ENCODE measurements around the gene RUFY1. TPM values are rescaled to one million over a fixed set of nuclear protein-coding genes. Genes with fewer than 3 reads are reported as not detected.
A peak's percentile ranks its signal among the peaks of the same experiment; 100 is the strongest.
"Not testable (repeated sequence)": the region's sequence is repeated elsewhere in the genome, so short reads cannot be mapped to it uniquely, and the experiment has no call there.

RUFY1 gene
- total RNA-seq, 1 donor from 2014 or later, result 85.2 TPM

DNA sequence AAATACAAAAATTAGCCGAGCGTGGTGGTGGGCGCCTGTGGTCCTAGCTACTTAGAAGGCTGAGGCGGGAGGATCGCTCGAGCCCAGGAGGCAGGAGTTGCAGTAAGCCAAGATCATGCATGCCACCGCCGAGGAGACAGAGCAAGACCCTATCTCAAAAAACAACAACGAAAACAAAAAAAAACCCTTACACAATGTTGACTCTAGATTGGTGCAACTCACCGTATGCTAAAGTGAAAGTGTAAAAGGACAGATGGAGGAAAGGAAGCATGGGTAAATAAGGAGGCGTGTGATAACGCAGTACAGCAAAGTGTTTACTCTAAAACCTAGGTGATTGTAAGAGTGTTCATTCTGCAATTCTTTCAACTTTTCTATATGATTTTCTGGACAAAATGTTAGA lies 15.9 kb upstream of the RUFY1 start:
- no peak for DNase-seq (ENCODE audit: low read depth)

DNA sequence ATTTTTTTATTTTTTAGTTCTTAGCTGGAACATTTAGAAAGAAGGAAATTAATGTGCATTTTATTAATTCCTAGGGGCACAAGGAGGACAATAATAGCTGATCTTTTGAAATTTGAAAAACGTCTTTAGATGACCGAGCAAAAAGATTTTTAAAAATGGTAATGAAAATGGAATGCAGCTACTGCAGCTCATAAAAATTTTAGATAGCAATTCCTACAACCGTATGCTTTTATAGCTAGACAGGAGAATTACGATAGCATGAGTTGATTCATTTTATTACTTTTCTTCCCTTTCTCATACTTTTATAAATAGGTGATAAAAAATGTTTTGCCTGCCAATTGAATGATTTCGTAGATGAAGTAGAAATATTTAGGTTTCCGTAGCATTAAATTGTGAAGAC lies 13.7 kb upstream of the RUFY1 start:
- no peak for DNase-seq (ENCODE audit: low read depth)

DNA sequence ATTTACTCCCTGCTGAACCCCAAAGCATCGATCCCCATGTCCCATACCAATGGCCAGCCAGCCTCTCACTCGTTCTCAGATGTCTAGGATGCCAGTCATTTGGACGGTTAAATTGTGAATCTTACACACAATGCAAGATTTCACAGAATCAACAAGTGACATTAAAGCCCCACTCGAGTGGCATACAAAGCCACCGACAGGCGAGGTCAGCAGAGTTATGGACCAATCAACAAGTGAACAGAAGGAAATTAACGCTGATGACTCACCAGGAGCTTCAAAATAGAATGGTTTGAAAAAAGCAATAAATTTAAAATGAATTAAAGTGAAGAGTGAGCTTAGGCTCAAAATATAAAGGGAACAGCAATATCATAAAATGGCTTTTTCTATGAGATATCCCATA lies 8.2 kb upstream of the RUFY1 start:
- DNase-seq (ENCODE audit: low read depth), result no peak

DNA sequence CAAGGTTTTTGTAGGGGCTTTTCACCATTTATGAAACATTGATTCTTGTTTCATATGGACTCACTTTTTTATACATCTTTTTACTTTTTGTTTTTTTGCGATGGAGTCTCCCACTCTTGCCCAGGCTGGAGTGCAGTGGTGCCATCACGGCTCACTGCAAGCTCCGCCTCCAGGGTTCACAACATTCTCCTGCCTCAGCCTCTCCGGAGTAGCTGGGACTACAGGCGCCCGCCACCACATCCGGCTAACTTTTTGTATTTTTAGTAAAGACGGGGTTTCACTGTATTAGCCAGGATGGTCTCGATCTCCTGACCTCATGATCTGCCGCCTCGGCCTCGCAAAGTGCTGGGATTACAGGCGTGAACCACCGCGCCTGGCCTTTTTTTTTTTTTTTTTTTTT lies 7.1 kb upstream of the RUFY1 start:
- DNase-seq (ENCODE audit: low read depth), result not testable (repeated sequence)

DNA sequence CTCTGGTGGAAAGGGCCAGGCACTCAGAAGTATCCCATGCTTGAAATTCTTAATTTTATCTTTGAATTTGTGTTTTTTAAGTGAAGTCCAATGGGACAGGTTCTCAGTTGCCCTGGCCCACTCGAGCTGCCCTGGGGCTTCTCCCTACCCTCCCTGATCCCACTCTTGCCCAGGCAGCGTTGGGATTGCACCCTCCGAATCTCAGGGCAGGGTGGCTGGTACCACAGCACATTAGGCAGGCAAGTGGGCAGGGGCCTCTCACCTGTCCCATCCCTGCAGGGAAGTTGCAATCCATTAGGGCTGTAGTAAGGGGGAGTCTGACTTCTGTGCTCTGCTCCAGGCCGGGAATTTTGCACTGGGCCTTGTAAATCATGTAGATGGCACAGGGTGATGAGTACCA lies 2.7 kb downstream of the RUFY1 start:
- no peak for DNase-seq (ENCODE audit: low read depth)

DNA sequence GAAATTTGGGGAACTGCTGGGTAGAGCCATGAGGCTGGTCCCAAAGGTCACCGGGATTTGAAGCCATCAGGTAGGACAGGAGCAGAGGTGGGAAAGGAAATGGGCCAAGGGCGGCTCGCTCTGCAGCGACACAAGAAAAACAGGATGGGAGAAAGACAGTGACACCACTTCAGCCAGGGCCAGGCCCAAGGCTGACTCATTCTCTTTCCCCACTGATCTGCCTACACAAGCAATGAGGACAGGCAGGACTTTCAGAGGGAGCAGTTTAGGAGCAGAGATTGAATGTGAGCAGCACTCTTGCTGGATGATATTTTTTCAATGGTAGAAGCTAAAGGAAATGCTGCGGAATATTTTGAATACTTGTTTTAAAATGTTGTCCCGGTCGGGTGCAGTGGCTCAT lies 3.5 kb downstream of the RUFY1 start:
- DNase-seq (ENCODE audit: low read depth), result peak; percentile 78

DNA sequence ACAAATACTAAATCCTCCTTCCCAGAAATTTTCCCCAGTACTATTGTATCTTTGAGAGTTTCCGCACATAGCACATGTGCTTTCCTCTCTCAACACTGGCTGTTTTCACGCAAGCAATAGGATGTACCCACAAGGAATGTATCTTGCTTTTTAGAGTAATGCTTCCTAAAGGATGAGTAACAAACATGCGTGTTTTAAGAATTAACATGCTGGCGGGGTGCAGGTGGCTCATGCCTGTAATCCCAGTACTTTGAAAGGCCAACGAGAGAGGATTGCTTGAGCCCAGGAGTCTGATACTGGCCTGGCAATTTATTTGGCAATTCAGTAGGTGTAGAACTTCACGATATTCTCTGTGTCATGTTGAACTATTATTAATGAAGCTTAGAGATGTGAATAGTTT lies 4.6 kb downstream of the RUFY1 start:
- no peak for DNase-seq (ENCODE audit: low read depth)

DNA sequence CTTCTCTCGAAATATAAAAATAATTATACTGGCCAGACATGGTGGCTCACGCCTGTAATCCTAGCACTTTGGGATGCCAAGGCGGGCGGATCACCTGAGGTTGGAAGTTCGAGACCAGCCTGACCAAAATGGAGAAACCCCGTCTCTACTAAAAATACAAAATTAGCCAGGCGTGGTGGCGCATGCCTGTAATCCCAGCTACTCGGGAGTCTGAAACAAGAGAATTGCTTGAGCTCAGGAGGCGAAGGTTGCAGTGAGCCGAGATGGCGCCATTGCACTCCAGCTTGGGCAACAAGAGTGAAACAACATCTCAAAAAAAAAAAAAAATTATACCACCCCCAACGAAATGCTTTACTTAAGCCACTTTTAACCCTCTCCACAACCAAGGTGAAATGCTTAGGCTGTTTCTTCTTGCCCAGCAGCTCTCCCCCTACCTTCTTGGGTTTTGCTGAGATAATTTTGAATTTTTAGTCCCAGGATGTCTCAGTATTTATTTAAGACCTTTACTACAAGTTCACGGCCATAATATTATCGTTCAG lies 8.0 kb downstream of the RUFY1 start:
- not testable (repeated sequence) for DNase-seq (ENCODE audit: low read depth)

DNA sequence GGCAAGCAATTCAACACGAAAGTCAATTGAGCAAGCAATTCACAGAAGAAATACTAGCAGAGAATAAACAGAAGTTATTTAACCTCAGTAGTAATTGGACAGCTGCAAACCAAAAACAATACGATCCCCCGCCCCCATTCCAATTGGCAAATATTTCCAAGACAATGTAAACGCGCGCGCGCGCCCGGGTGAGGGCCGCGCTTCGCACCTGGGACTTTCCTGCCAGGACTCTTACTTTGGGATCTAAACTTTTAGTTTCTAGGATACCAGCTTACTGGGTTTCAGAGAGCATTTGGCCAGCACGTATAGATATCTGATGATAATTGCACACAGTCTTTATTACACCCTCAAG lies 8.6 kb downstream of the RUFY1 start:
- DNase-seq (ENCODE audit: low read depth), result peak; percentile 24

DNA sequence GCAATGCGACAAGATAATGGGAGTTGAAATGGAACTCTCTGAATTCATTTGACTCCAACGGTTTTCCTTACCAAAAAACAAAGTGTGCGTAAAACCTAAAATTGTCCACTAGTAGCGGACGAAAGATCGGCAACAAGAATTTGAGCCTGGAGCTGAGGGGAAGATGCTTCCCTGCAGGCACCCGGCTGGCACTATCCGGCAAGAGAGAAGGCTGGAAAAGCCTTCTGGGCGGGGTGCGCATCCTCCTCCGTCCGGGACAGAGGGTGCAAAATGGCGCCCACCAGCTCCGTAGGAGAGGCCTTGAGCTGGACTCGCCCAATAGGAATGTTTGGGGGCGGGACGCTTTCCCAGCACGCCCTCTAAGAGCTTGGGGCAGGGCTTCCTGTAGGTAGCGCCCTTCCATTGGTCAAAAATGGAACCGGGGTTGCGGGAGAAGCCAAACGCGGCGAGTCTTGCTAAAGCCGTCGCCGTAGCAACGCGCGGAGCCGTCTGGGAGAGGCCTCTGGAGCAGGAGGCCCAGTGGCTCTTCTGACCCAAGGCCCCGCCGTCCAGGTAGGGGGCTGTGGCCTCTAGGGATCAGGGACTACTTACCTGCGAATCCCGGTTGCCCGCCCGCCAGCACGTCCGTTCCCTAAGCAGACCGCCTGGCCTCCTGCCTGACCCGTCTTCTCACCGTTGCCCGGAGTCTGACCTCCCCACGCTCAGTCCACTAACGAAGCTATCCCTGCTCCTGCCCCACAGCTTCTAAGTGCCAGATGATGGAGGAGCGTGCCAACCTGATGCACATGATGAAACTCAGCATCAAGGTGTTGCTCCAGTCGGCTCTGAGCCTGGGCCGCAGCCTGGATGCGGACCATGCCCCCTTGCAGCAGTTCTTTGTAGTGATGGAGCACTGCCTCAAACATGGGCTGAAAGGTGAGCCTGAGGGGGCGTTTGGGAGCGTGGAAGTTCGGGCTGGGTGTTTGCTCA lies 9.2 kb downstream of the RUFY1 start:
- DNase-seq (ENCODE audit: low read depth), result peak; percentile 98

DNA sequence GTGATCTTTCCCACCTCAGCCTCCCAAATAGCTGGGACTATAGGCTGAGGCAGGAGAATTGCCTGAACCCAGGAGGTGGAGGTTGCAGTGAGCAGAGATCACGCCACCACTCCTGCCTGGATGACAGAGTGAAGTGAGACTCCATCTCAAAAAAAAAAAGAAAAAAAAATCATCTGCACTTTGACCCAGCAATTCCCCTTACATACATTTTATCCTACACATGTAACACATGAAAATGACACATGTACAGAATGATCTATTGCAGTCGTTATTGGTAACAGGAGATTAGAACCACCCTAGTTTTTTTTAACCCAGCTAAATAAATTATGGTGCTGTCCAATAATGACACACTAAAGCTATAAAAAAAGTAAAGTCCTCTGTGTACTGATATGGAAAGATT lies 14.2 kb downstream of the RUFY1 start:
- no peak for DNase-seq (ENCODE audit: low read depth)

DNA sequence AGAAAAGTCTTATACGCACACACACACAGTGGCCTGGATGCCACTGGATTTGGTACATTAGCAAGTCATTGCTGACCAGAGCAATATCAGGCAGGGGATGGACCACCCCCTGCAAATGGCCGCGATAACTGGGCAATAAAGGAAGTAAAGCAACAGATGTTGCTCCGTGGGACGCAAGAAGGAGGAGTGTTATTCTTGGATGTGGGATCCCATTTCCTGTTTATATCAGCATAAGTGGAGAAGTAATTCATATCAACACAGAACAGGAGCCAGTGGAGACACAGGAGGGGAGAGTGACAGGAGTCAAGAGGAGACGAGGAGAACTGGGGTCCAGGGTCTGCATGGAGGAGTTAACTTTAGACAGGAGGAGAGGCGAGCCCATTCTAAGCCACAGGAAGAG lies 18.4 kb downstream of the RUFY1 start:
- no peak for DNase-seq (ENCODE audit: low read depth)

DNA sequence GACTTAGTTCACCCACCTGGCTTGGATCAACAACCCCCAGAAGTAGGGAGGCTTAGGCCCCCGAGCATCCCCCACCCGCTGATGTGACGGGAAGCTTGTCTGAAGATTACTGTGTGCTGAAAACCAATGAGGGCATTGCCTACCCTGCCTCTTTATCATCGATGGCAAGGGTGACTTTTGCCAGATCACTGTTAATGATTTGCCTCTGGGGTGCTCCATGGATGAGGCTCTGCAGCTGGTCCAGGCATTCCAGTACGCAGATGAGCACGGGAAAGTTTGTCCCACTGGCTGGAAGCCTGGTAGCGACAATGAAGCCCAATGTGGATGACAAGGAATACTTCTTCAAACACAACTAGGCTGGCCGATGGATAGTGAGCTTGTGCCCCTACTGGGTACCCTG lies 22.0 kb downstream of the RUFY1 start:
- no peak for DNase-seq (ENCODE audit: low read depth)

DNA sequence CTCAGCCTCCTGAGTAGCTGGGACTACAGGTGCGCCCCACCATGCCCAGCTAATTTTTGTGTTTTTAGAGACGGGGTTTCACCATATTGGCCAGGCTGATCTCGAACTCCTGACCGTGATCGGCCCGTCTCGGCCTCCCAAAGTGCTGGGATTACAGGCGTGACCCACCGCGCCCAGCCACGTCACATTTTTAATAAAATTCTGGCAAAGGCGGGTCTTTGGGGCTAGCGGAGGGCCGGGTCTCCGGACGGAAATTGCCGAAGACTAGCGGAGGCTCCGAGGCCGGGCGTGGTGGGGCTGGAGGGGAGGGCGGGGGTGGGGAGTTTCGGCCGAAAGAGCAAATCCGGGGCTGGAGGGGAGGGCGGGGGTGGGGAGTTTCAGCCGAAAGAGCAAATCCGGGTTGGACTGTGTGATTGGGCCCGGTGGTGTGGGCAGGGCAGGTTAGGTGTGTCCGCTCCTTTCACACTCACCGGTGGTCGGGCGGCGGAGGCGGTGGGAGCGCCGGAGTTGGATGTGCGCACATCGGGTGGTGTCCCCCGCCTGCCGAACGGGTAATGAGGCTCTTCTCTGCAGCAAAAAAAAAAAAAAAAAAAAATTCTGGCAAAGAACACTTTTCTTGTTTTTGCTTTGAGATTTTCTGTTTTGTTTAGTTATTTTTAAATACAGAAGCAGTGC lies 27.1 kb downstream of the RUFY1 start:
- no peak for DNase-seq (ENCODE audit: low read depth)

DNA sequence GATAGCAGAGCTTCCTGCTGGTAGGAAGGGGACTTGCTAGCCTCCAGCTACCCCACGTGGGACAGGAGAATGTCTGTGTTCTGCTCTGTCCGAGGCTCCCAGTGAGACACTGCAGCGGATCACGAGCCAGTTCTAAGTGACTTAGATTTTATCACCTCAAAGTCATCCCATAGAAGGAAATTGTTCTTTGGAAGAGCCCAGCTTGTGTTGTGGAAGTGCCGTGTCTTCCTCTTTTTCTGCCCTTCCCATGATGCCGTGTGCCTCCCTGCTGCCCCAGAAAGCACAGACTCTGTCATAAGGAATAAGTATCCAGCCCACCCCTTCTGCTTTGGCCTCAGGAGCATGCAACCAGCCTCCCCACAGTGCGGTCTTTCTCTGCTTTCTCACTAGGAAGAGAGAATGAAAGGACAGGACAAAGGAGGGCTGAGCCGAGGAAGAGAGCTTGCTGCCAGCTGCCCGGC lies 35.6 kb downstream of the RUFY1 start:
- DNase-seq (ENCODE audit: low read depth), result no peak

DNA sequence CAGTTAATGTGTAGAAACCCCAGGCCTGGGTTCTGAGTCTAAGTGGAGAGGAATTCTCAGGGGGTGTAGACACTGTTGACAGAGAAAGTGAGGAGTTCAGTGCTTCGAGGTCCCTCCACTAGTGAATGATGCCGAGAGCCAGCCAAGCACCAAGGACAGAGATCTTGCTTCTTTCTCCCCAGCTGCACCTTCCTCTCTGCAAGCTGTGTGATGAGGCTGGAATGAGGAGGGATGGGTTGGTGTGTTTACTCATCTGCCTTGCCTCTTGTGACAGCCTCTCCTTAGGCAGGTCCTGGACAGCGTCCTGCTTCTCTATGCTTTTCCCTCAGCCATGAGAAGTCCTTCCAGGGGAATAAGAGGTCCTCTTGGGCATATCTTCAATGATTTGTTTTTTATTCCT lies 37.8 kb downstream of the RUFY1 start:
- no peak for DNase-seq (ENCODE audit: low read depth)

DNA sequence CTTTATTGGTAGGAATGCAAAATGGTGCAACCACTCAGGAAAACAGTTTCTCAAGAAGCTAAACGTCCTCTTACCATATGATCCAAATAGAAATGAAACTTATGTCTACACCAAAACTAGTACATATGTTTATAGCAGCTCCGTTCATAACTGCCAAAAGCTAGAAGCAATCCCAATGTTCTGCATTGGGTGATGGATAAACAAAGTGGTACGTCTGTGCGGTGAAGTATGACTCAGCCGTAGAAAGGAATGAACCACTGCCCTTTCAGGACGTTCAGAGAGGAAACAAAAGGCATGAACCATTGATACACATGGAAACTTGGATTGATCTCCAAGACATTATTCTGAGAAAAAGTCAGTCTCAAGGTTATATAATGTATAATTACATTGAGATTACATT lies 45.6 kb downstream of the RUFY1 start:
- no peak for DNase-seq (ENCODE audit: low read depth)

DNA sequence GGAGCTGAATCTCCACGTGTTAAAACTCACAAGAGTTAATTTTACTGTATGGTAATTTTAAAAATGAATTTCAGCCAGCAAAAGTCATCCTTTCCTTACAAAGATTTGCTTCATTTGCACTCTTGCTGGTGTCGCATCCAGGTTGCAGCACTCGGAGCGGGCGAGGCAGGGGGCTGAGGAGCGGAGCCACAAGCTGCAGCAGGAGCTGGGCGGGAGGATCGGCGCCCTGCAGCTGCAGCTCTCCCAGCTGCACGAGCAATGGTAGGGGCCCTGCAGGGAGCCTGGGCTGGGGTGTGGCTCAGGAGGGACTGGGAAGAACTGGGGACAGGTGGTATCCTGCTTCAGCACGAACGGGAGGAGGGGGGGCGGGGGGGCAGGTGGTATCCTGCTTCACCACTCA lies 46.1 kb downstream of the RUFY1 start:
- DNase-seq (ENCODE audit: low read depth), result no peak

DNA sequence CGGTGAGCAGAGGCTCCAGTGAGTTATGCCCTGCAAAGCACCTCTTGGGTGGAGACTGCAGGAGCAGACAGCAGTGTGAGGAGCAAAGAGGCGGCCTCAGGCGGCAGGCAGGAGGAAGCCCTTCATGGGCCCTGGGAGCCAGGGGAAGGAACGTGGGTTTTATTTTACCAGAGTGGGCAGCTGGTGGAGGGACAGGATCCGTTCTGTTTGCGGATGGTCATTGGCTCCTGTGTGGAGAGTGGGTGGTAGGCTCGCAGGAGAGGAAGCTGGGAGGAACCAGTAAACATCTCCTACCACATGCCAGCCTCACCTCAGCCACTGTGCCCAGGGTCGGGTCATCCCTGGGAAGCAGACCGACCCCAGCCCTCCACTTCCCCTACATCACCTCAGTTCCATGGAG lies 48.7 kb downstream of the RUFY1 start:
- DNase-seq (ENCODE audit: low read depth), result no peak

DNA sequence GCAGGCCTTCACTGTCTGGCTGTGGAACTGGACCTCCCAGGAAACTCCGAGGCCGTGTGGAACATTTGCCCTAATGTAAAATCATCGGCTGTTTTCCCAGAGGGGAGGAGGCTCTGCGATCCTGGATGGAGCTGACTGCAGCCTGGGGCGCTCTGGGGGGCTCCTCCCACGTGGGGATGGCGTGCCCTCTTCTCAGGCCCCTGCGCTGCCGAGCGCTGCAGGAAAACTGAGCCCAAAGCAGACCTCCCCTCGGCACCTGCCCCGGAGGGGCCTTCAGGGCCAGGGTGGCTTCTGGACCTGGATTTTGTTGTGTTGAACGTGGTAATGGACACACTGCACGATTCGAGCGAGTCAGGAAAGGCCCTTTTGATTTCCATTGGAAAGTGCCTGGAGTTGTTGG lies 49.2 kb downstream of the RUFY1 start:
- no peak for DNase-seq (ENCODE audit: low read depth)

DNA sequence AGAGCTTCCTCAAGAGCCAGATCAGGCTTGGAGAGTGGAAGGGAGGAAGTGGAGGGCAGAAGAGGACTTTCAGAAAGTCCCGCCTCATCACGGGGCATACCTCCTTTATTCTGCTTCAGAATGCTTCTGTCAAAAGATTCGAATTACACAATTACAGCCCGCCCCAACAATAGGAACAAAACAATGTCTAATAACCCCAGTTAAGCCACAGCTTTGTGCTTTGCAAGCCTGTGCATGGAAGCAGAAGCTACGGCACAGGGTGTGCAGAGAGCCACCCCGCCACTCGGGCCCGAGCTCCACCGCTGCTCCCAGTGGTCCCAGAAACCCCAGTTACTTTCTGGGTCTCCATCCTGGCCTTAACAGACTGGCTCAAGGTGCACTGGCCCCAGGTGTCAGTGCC lies 49.6 kb downstream of the RUFY1 start:
- DNase-seq (ENCODE audit: low read depth), result no peak

DNA sequence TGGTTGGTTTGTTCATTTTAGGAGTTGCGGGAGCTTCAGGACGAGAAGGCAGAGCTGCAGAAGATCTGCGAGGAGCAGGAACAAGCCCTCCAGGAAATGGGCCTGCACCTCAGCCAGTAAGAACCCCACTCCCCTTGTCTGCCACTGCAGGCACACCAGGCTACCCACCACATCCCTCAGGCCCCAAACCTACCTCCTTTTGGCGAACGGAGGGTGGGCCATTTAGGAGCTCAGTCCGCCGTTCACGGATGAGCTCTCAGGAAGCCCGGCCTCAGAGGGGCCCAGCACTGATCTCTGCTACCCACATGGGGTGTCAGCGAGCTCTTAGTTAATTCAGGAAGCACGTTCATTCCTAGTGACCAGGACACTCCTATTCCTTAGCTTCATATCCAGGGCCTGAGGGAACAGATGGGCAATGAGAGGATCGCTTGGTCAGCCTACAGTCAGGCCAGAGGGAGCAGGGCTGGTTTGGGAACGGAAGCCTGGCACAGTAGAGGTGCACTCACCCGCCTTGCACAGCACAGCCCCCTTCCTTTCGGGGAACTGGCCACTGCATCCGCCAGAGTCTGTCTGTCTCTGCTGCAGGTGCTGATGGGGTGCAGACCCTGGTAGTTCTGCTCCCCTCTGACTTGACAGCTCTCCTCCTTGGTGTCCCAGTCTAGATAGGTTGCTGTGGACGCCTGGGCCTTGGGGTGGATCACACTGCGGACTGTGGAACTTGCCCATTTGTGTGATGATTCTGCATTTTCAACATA lies 51.7 kb downstream of the RUFY1 start:
- DNase-seq (ENCODE audit: low read depth), result no peak
